Brain microvascular endothelial cell (primary cell): Measurements from ENCODE around the gene EVC.
"Not testable (repeated sequence)": the region's sequence is repeated elsewhere in the genome, so short reads cannot be mapped to it uniquely, and the experiment has no call there.

Source experiments
- DNase-seq: peaks from one replicate; pipeline ENCODE4 v3.0.0-alpha.2; 2020
- H3K27ac ChIP-seq: fragments of 250-450 bp; sonication (Bioruptor Pico); 2 replicates; pipeline ENCODE4 v1.5.1; 2020; ENCODE audit warnings: mild to moderate bottlenecking, moderate library complexity
- H3K27me3 ChIP-seq: fragments of 250-450 bp; sonication (Bioruptor Pico); replicated peaks from 2 replicates; pipeline ENCODE4 v1.5.1; 2020; ENCODE audit warnings: mild to moderate bottlenecking
- H3K36me3 ChIP-seq: fragments of 250-450 bp; sonication (Bioruptor Pico); replicated peaks from 2 replicates; pipeline ENCODE4 v1.5.1; 2020; ENCODE audit warnings: mild to moderate bottlenecking
- H3K4me3 ChIP-seq: 2 replicates; pipeline ENCODE4 v1.5.1; 2011; ENCODE audit warnings: low read depth, mild to moderate bottlenecking, control low read depth, low read length, moderate library complexity
- in situ Hi-C: cut with HindIII; loops from 2 replicates; pipeline ENCODE4 v1.10.0; 2017; ENCODE audit warnings: low sequenced_read_pairs, low pct_ligation_motif_present
- TF ChIP-seq, protein P1 (sequence below): IDR thresholded peaks from 2 replicates; pipeline ENCODE4 v1.5.1; 2011; ENCODE audit warnings: low read depth, mild to moderate bottlenecking, moderate library complexity, low read length, control low read depth, inconsistent platforms; ENCODE audit errors: missing control alignments

The EVC gene

GRCh38 chr4:5843573-5844530, 132.9 kb downstream of the EVC start:
- H3K36me3 ChIP-seq = no peaks in the 10 kb centered on the region
- no peak overlapping the region for H3K4me3 ChIP-seq
- H3K27me3 ChIP-seq = peaks cover 10% of the 10 kb centered on the region
- no peak overlapping the region for H3K27ac ChIP-seq
- TF ChIP-seq, protein P1, sequence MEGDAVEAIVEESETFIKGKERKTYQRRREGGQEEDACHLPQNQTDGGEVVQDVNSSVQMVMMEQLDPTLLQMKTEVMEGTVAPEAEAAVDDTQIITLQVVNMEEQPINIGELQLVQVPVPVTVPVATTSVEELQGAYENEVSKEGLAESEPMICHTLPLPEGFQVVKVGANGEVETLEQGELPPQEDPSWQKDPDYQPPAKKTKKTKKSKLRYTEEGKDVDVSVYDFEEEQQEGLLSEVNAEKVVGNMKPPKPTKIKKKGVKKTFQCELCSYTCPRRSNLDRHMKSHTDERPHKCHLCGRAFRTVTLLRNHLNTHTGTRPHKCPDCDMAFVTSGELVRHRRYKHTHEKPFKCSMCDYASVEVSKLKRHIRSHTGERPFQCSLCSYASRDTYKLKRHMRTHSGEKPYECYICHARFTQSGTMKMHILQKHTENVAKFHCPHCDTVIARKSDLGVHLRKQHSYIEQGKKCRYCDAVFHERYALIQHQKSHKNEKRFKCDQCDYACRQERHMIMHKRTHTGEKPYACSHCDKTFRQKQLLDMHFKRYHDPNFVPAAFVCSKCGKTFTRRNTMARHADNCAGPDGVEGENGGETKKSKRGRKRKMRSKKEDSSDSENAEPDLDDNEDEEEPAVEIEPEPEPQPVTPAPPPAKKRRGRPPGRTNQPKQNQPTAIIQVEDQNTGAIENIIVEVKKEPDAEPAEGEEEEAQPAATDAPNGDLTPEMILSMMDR = no peak
- DNase-seq = no peak
- in situ Hi-C loops = no loop called here

DNA sequence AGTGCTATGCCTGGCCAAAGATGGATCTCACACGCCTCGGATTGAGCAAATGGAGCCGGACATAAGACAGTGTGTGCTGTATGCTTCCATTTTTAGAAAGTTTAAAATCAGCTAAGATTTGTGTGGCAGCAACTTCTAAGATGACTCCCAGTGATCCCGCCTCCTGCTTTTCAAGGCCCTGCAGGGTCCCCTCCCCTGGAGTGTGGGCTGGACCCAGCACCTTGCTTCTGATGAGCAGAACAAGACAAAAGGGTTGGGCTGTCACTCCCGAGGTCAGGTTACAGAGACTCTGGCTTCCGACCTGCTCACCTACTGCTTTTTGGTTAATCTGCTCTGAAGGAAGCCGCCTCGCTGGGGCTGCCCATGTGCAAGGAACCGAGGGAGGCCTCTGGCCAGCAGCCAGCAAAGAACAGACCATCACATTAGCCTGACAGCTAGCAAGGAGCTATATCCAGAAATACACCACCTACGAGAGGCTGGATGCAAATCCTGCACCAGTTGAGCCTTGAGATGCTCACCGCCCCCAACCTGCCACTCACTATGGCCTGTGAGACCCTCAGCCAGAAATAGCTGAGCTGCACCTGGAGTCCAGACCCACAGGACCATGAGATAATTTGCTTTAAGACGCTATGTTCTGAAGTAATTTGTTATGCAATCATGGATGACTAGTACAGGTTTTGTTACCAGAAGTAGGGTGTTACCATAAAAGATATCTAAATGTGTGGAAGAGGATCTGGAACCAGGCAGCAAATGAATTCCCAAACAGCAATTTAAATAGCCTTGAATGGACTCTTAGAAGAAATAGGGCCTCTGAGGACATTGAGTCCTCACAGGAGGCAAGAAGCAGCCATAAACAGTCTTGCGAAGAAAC, 134.3 kb downstream of the EVC start:
- H3K36me3 ChIP-seq = no peaks in the 10 kb centered on the region
- TF ChIP-seq, protein P1 = no peak
- no peak overlapping the region for H3K4me3 ChIP-seq
- peaks cover 10% of the 10 kb centered on the region for H3K27me3 ChIP-seq
- in situ Hi-C loops = no loop called here
- no peak overlapping the region for H3K27ac ChIP-seq
- DNase-seq = no peak

- in situ Hi-C loops = no loop called here
- Histone ChIP-seq H3K27ac (no peak overlapping the region), H3K4me3 (no peak overlapping the region), H3K27me3 (no peaks in the 10 kb centered on the region), H3K36me3 (no peaks in the 10 kb centered on the region)
- TF ChIP-seq, protein P1 = no peak
- DNase-seq = no peak
Measured at GRCh38 chr4:5851637-5852301, 140.8 kb downstream of the EVC start.

GRCh38 chr4:5852523-5853202, 141.7 kb downstream of the EVC start:
- TF ChIP-seq, protein P1 = no peak
- no peak for DNase-seq
- Histone ChIP-seq H3K4me3 (no peak overlapping the region), H3K27me3 (no peaks in the 10 kb centered on the region), H3K36me3 (no peaks in the 10 kb centered on the region), H3K27ac (no peak overlapping the region)
- in situ Hi-C loops = no loop called here

DNA sequence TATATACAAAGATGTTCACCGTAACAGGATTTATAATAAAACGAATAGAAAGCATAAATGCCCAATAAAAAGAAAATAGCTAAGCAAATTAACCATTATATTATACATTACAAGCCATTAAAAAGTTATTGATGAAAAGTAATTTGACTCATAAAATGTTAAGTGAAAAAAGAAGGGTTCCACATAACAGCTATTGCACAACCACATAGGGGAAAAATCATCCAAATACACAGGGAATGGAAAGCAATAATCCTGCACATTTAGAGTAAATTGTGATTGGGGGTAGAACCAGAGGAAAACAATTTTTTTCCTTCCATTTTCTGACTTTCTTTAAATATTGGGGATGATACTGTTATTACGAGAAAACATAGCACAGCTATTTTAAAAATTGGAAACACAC, 143.9 kb downstream of the EVC start:
- no peak for DNase-seq
- Histone ChIP-seq H3K4me3 (no peak overlapping the region), H3K36me3 (no peaks in the 10 kb centered on the region), H3K27me3 (no peaks in the 10 kb centered on the region), H3K27ac (no peak overlapping the region)
- in situ Hi-C loops = no loop called here
- TF ChIP-seq, protein P1 = no peak

DNA sequence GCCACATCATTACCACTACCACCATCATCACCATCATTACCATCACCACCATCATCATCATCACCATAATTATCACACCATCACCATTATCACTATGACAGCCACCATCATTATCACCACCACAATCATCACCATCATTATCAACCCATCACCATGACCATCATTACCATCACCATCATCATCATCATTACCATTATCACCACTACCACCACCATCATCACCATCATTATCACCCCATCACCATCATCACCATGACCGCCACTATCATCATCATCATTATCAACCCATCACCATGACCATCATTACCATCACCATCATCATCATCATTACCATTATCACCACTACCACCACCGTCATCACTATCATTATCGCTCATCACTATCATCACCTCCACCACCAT, 145.4 kb downstream of the EVC start:
- H3K36me3 ChIP-seq, H3K27me3 ChIP-seq, DNase-seq, H3K27ac ChIP-seq, H3K4me3 ChIP-seq, in situ Hi-C loops: not testable (repeated sequence)
